PC-9 (cell line): ENCODE results near the gene ZRANB1. TPM values are rescaled to one million over a fixed set of nuclear protein-coding genes. Genes with fewer than 3 reads are reported as not detected.
A peak's percentile ranks its signal among the peaks of the same experiment; 100 is the strongest.

Source experiments
- BruUV-seq: library from RNA; stranded (reverse); fragments of 400-500 nt; replicated peaks from 2 replicates; lab custom pipeline; 2021; lab: Mats Ljungman, UMichigan
- CTCF ChIA-PET: fragments of 300-600 bp; sonication (Branson Sonifier 250); formaldehyde crosslinking; loops from one replicate; lab custom pipeline; 2022; ENCODE audit warnings: antibody characterized with exemption; lab: Charles Lee
- POLR2A ChIA-PET: fragments of 300-600 bp; sonication (Branson Sonifier 250); formaldehyde crosslinking; loops from one replicate; lab custom pipeline; 2022; ENCODE audit warnings: antibody characterized with exemption; ENCODE audit not compliant: unreplicated experiment; lab: Charles Lee
- DNase-seq, 2 experiments: peaks; one replicate each; pipeline versions ENCODE4 v3.0.0 to v3.0.0-alpha.2; 2015 to 2022; ENCODE audit warnings: mixed read lengths in 1 of 2
- H2AFZ ChIP-seq: fragments of 200-600 bp; sonication (generic); 2 replicates; pipeline ENCODE4 v1.8.1; 2017; ENCODE audit warnings: antibody characterized with exemption
- H3F3A ChIP-seq: fragments of 200-600 bp; sonication (generic); 2 replicates; pipeline ENCODE4 v1.8.1; 2017; ENCODE audit warnings: antibody characterized with exemption, mild to moderate bottlenecking, low read depth; ENCODE audit not compliant: insufficient read depth
- H3K27ac ChIP-seq: fragments of 200-600 bp; sonication (generic); 2 replicates; pipeline ENCODE4 v1.6.1; 2016; ENCODE audit warnings: mixed run types
- H3K27me3 ChIP-seq: fragments of 200-600 bp; sonication (generic); 2 replicates; pipeline ENCODE4 v1.6.1; 2016; ENCODE audit warnings: low read depth, mixed run types; ENCODE audit not compliant: insufficient read depth
- H3K36me3 ChIP-seq: fragments of 200-600 bp; sonication (generic); 2 replicates; pipeline ENCODE4 v1.6.1; 2016; ENCODE audit warnings: low read depth, mixed run types
- H3K4me1 ChIP-seq: fragments of 200-600 bp; sonication (generic); replicated peaks from 2 replicates; pipeline ENCODE4 v1.6.1; 2016; ENCODE audit warnings: mixed run types; ENCODE audit not compliant: insufficient read depth
- H3K4me2 ChIP-seq: fragments of 200-600 bp; sonication (generic); 2 replicates; pipeline ENCODE4 v1.6.1; 2017; ENCODE audit warnings: mixed run types
- H3K4me3 ChIP-seq: fragments of 200-600 bp; sonication (generic); 2 replicates; pipeline ENCODE4 v1.6.1; 2016; ENCODE audit warnings: mixed run types
- H3K79me2 ChIP-seq: fragments of 200-600 bp; sonication (generic); 2 replicates; pipeline ENCODE4 v1.6.1; 2017; ENCODE audit warnings: low read depth, mixed run types
- H3K9me2 ChIP-seq: fragments of 200-600 bp; sonication (generic); 2 replicates; pipeline ENCODE4 v1.8.1; 2017; ENCODE audit warnings: mild to moderate bottlenecking; ENCODE audit not compliant: insufficient read depth
- H3K9me3 ChIP-seq: fragments of 200-600 bp; sonication (generic); 2 replicates; pipeline ENCODE4 v1.8.1; 2016; ENCODE audit warnings: low read depth; ENCODE audit not compliant: insufficient read depth
- H4K20me1 ChIP-seq: fragments of 200-600 bp; sonication (generic); 2 replicates; pipeline ENCODE4 v1.8.1; 2017; ENCODE audit not compliant: insufficient read depth
- EZH2 ChIP-seq: fragments of 200-600 bp; sonication (generic); IDR thresholded peaks from 2 replicates; pipeline ENCODE4 v1.8.0; 2017; ENCODE audit warnings: antibody characterized with exemption, low read depth
- intact Hi-C: fragments of 100-400 bp; cut with micrococcal nuclease; formaldehyde crosslinking; loops from one replicate; pipeline ENCODE4 v1.10.0; 2022; ENCODE audit not compliant: unreplicated experiment
- total RNA-seq: library from RNA; stranded (reverse); gene quantifications from 2 replicates; pipeline ENCODE4 v1.2.3, GENCODE V29; 2021
- TF ChIP-seq, protein P1 (sequence below): fragments of 200-600 bp; sonication (generic); conservative IDR thresholded peaks from 2 replicates; pipeline ENCODE4 v1.6.1; 2017; ENCODE audit warnings: mixed run types, antibody characterized with exemption, mild to moderate bottlenecking, moderate library complexity

The ZRANB1 gene
- total RNA-seq, 1 experiment from 2014 or later: 10.9 TPM

DNA sequence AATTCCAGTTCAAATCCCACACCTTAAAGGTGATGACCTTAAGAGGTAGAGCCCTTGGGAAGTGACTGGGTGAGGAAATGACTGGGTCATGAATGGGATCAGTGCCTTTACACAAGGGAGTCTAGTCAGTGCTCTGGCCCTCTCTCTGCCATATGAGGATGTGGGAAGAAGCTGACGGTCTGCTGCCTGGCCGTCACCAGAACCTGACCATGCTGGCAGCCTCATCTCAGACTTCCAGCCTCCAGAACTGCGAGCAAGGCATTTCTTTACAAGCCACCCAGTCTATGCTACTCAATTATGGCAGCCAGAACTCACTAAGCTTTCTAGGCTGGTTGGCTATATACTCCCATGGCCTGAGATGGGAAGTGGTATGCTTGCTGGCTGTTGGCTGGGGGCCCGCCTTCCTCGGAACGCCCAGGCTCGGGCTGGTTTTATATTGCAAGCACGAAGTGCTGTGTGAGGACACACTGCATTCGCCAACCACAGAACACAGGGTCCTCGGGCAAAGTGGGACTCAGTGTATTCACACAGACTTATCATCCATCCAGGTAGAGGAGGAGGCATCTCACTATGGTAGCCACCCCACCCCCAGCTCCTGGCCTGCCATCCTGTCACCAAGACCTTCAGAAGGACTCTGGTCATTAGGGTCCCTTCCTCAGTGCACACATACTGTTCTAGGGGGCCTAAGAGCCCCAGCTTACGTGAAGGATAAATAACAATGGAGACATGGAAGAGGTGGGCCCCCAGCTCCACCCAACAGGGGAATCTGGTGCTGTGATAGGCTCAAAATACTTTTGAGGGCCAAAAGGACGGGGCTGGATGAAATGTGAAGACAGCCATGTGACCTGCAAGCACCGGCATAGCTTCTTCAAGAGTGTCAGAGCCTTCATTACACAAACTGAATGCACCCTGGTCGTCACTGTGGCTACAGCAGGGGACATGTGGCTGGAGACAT is 49.0 kb downstream of the ZRANB1 start:
- no TSS peak for BruUV-seq
- Histone ChIP-seq H2AFZ (no peak overlapping the region), H3K27ac (no peak overlapping the region), H3K4me3 (no peak overlapping the region), H3K9me3 (no peaks in the 10 kb centered on the region), H3F3A (peaks cover 4% of the 10 kb centered on the region; the same call in 1 of the 2 replicates), H3K9me2 (no peaks in the 10 kb centered on the region), H3K27me3 (no peaks in the 10 kb centered on the region), H3K4me2 (no peak overlapping the region), H3K4me1 (no peaks in the 10 kb centered on the region), H4K20me1 (no peaks in the 10 kb centered on the region), H3K79me2 (no peaks in the 10 kb centered on the region), H3K36me3 (no peaks in the 10 kb centered on the region; the same call in 1 of the 2 replicates)
- intact Hi-C loops: no loop called here
- ChIA-PET POLR2A (no interaction called here), CTCF (no interaction called here)
- TF ChIP-seq, protein P1, sequence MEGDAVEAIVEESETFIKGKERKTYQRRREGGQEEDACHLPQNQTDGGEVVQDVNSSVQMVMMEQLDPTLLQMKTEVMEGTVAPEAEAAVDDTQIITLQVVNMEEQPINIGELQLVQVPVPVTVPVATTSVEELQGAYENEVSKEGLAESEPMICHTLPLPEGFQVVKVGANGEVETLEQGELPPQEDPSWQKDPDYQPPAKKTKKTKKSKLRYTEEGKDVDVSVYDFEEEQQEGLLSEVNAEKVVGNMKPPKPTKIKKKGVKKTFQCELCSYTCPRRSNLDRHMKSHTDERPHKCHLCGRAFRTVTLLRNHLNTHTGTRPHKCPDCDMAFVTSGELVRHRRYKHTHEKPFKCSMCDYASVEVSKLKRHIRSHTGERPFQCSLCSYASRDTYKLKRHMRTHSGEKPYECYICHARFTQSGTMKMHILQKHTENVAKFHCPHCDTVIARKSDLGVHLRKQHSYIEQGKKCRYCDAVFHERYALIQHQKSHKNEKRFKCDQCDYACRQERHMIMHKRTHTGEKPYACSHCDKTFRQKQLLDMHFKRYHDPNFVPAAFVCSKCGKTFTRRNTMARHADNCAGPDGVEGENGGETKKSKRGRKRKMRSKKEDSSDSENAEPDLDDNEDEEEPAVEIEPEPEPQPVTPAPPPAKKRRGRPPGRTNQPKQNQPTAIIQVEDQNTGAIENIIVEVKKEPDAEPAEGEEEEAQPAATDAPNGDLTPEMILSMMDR: no peak
- DNase-seq: no peak

DNA sequence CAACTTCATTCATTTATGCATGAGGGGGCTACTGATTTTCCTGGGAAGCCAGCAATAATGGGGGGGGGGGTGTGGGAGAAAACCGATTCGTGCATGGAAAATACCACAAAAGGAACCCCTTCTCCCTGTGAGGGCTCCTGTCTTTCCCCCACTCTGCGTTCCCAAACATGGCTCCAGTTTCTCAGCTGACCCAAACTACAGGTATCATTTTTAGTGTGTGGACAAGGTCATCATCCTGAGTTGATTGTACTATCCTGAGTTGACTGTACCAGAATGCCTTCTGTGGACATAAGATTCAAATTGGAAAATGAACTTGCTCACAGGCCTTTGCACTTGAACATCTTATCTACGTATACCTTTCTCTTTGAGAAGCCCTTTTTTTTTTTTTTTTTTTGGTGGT is 49.9 kb downstream of the ZRANB1 start:
- Histone ChIP-seq H3K4me3 (no peak overlapping the region), H3K4me1 (no peaks in the 10 kb centered on the region), H3K36me3 (no peaks in the 10 kb centered on the region), H2AFZ (no peak overlapping the region), H3K9me3 (no peaks in the 10 kb centered on the region), H3K4me2 (no peak overlapping the region), H4K20me1 (no peaks in the 10 kb centered on the region), H3K27me3 (no peaks in the 10 kb centered on the region), H3K79me2 (no peaks in the 10 kb centered on the region), H3F3A (no peaks in the 10 kb centered on the region; the same call in 1 of the 2 replicates), H3K27ac (no peak overlapping the region), H3K9me2 (no peaks in the 10 kb centered on the region)
- intact Hi-C loops: no loop called here
- no TSS peak for BruUV-seq
- ChIA-PET CTCF (interaction anchor here (1.0 kb wide), 1 partner anchor 57 kb away, joined by 4 read pairs; no protein-coding TSS in a partner anchor), POLR2A (no interaction called here)
- DNase-seq: no peak
- TF ChIP-seq EZH2: no peak
- TF ChIP-seq, protein P1: no peak

DNA sequence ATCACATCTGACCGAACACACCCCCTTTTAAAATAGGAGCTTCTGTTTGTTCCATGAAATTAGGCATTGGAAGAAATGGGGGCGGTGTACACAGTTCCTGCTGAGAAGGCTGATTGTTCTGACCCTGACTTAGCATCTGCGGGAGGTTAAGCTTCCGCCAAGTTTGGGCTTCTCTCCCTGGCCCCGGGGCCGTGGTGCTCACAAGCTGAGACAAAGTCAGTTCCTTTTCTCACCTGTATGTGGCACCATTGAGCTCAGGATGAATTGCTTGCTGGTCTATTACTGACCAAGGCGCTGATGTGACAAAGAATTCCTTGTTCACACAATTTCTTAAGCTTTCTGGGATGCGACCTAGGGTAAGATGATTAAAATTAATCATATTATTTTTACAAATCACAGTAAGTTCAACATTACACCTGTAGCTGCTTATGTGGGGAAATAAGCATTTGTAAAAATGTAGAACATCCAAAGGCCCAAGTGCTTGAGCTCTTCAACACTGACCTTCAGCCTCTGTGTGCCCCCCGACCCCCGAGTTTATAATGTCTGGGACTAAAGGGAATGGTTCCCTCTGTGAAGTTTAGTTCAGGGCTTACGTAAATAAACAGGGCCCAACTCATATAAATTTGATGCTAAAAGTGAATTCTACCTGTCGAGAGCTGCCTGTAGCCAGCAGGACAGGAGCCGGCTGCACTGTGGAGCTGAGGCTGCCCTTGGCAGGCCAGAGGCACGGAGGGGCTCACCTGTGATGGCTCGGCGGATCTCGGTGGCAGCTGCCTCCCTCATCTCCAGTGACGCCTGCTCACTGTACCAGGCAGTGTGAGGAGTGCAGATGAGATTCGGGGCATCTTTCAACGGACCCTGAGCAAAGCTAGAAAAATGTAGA is 50.8 kb downstream of the ZRANB1 start:
- Histone ChIP-seq H3F3A (no peaks in the 10 kb centered on the region), H3K36me3 (no peaks in the 10 kb centered on the region), H2AFZ (no peak overlapping the region), H3K9me3 (no peaks in the 10 kb centered on the region), H4K20me1 (no peaks in the 10 kb centered on the region), H3K9me2 (no peaks in the 10 kb centered on the region), H3K4me1 (no peaks in the 10 kb centered on the region), H3K27me3 (no peaks in the 10 kb centered on the region), H3K79me2 (no peaks in the 10 kb centered on the region), H3K4me2 (no peak overlapping the region), H3K4me3 (no peak overlapping the region), H3K27ac (no peak overlapping the region)
- POLR2A ChIA-PET: no interaction called here
- TF ChIP-seq, protein P1: peak; percentile 68
- TF ChIP-seq EZH2: no peak
- CTCF ChIA-PET: interaction anchor here (1.0 kb wide), 1 partner anchor 56 kb away, joined by 4 read pairs; no protein-coding TSS in a partner anchor
- intact Hi-C loops: no loop called here
- no TSS peak for BruUV-seq
- peak in 1 of 2 experiments; percentile 26 for DNase-seq
